Measurements from ENCODE around the gene CLASP1. TPM values are rescaled to one million over a fixed set of nuclear protein-coding genes. Genes with fewer than 3 reads are reported as not detected.

CLASP1 gene
- total and polyA plus RNA-seq, 2 donors (not counting 3 experiments of a cell fraction or from before 2014, with no cell fraction given), result 10.0 to 57.9 TPM

GRCh38 chr2:121584741-121585140, 64.5 kb downstream of the CLASP1 start:
- BruUV-seq (replicated peaks), result no TSS peak
- Histone ChIP-seq H3K4me2 (ENCODE audit: insufficient read depth, low read length) (no peak overlapping the region), H3K9ac (replicated peaks; ENCODE audit: extremely low read depth, insufficient read depth, low read length) (no peak overlapping the region), H3K27ac (ENCODE audit: insufficient read depth, low read depth, low read length) (no peak overlapping the region), H3K36me3 (ENCODE audit: control insufficient read depth in 2 of 2, extremely low read depth in 1 of 2, insufficient read depth in 2 of 2, low read length in 2 of 2) (no peaks in the 10 kb centered on the region), H3K79me2 (ENCODE audit: control insufficient read depth, insufficient read depth, low read length) (peaks cover 5% of the 10 kb centered on the region), H4K20me1 (replicated peaks; ENCODE audit: control insufficient read depth, extremely low read depth, insufficient read depth, low read length) (peaks cover 3% of the 10 kb centered on the region), H3K4me3 (replicated peaks in 1 of 3; ENCODE audit: insufficient read depth in 1 of 3, low read depth in 1 of 3, low read length in 3 of 3) (no peak overlapping the region), H2AFZ (ENCODE audit: low read depth, low read length) (no peak overlapping the region), H3K4me1 (ENCODE audit: control insufficient read depth, extremely low read depth, insufficient read depth, low read length) (no peaks in the 10 kb centered on the region), H3K27me3 (ENCODE audit: control insufficient read depth in 2 of 2, insufficient read depth in 2 of 2, low read length in 2 of 2) (no peaks in the 10 kb centered on the region), H3K9me3 (replicated peaks; ENCODE audit: control insufficient read depth, insufficient read depth, low read length) (no peaks in the 10 kb centered on the region), H3K9me1 (replicated peaks; ENCODE audit: control insufficient read depth, extremely low read depth, insufficient read depth, low read length) (no peaks in the 10 kb centered on the region)
- dilution Hi-C loops (cut with MboI; ENCODE audit: extremely low pct_ligation_motif_present, low sequenced_read_pairs) (no loop called here), intact Hi-C loops (cut with micrococcal nuclease) (no loop called here)
- ChIA-PET CTCF (interaction anchor here (1.0 to 1.8 kb wide), 3 partner anchors 10 to 12 kb away, joined by 3 to 5 read pairs (median 4); no protein-coding TSS in a partner anchor), POLR2A (no interaction called here)
- TF ChIP-seq MYC (IDR thresholded peaks at IDR 0.05; ENCODE audit: low read depth, low read length) (no peak), POLR2A (IDR thresholded peaks at IDR 0.05; ENCODE audit: low read depth, low read length) (no peak), FOS (IDR thresholded peaks at IDR 0.05; ENCODE audit: borderline replicate concordance, insufficient read depth, low read length) (no peak), CTCF (IDR thresholded peaks at IDR 0.05; ENCODE audit: extremely low read depth in 1 of 2, insufficient read depth in 1 of 2, low read depth in 1 of 2, low read length in 2 of 2) (no peak), EZH2 (IDR thresholded peaks at IDR 0.05; ENCODE audit: borderline replicate concordance, low read depth, low read length, severe bottlenecking) (no peak), POLR2AphosphoS5 (IDR thresholded peaks at IDR 0.05; ENCODE audit: insufficient read depth, low read depth, low read length) (no peak), GATA2 (IDR thresholded peaks at IDR 0.05; ENCODE audit: insufficient read depth, insufficient read length, low read depth, low read length) (no peak), JUN (IDR thresholded peaks at IDR 0.05; ENCODE audit: borderline replicate concordance, insufficient read depth, insufficient read length, low read depth) (no peak), MAX (IDR thresholded peaks at IDR 0.05; ENCODE audit: insufficient read depth, insufficient read length) (no peak)
- FAIRE-seq (no peak), DNase-seq (ENCODE audit: low read depth, low spot score) (no peak)

All from endothelial cell of umbilical vein (primary cell).